Activated CD4-positive, alpha-beta T cell treated with anti-CD3 and anti-CD28 coated beads, Interleukin-2, amount 50 U/mL, for 1 hour (primary cell): ENCODE results near the gene ERO1B.
"Not testable (repeated sequence)": the region's sequence is repeated elsewhere in the genome, so short reads cannot be mapped to it uniquely, and the experiment has no call there.

Experiments used
- DNase-seq: peaks from one replicate; pipeline ENCODE4 v3.0.0-alpha.2; 2020

The ERO1B gene

GRCh38 chr1:236247286-236247685, 34.5 kb downstream of the ERO1B start:
- no peak for DNase-seq

- no peak for DNase-seq
These were observed 39.2 kb downstream of the ERO1B start for GRCh38 chr1:236242568-236242967.

- no peak for DNase-seq
These were observed 41.1 kb downstream of the ERO1B start for GRCh38 chr1:236240675-236241074.

GRCh38 chr1:236239092-236239585, 42.6 kb downstream of the ERO1B start:
- no peak for DNase-seq

- no peak for DNase-seq
These were observed 46.6 kb downstream of the ERO1B start for GRCh38 chr1:236235116-236235515.

GRCh38 chr1:236228411-236228810, 53.3 kb downstream of the ERO1B start:
- no peak for DNase-seq

- no peak for DNase-seq
These were observed 59.1 kb downstream of the ERO1B start for GRCh38 chr1:236222632-236223031.

GRCh38 chr1:236220473-236220872, 61.3 kb downstream of the ERO1B start:
- DNase-seq, result no peak

- DNase-seq, result no peak
These were observed 67.0 kb downstream of the ERO1B start for GRCh38 chr1:236214761-236215160.

- no peak for DNase-seq
These were observed 68.2 kb downstream of the ERO1B start for GRCh38 chr1:236213534-236213933.

GRCh38 chr1:236211815-236212214, 69.9 kb downstream of the ERO1B start:
- no peak for DNase-seq

- DNase-seq, result no peak
These were observed 72.0 kb downstream of the ERO1B start for GRCh38 chr1:236209713-236210112.

GRCh38 chr1:236209185-236209584, 72.6 kb downstream of the ERO1B start:
- no peak for DNase-seq

- DNase-seq, result no peak
These were observed 74.2 kb downstream of the ERO1B start for GRCh38 chr1:236207569-236207968.

GRCh38 chr1:236207121-236207520, 74.6 kb downstream of the ERO1B start:
- no peak for DNase-seq

GRCh38 chr1:236206548-236206947, 75.2 kb downstream of the ERO1B start:
- no peak for DNase-seq

- DNase-seq, result no peak
These were observed 77.1 kb downstream of the ERO1B start for GRCh38 chr1:236204656-236205055.

- no peak for DNase-seq
These were observed 77.7 kb downstream of the ERO1B start for GRCh38 chr1:236204039-236204438.

GRCh38 chr1:236201786-236202185, 80.0 kb downstream of the ERO1B start:
- no peak for DNase-seq

- no peak for DNase-seq
These were observed 80.8 kb downstream of the ERO1B start for GRCh38 chr1:236200925-236201324.

GRCh38 chr1:236193184-236193583, 88.6 kb downstream of the ERO1B start:
- DNase-seq, result no peak

- not testable (repeated sequence) for DNase-seq
These were observed 93.7 kb downstream of the ERO1B start for GRCh38 chr1:236188084-236188483.

GRCh38 chr1:236186471-236186870, 95.3 kb downstream of the ERO1B start:
- DNase-seq, result not testable (repeated sequence)

- DNase-seq, result no peak
These were observed 96.1 kb downstream of the ERO1B start for GRCh38 chr1:236185687-236186086.

- no peak for DNase-seq
These were observed 100.7 kb downstream of the ERO1B start for GRCh38 chr1:236181059-236181458.

- no peak for DNase-seq
These were observed 102.1 kb downstream of the ERO1B start for GRCh38 chr1:236179634-236180033.
